ENCODE results near the gene ASPN.

DNA sequence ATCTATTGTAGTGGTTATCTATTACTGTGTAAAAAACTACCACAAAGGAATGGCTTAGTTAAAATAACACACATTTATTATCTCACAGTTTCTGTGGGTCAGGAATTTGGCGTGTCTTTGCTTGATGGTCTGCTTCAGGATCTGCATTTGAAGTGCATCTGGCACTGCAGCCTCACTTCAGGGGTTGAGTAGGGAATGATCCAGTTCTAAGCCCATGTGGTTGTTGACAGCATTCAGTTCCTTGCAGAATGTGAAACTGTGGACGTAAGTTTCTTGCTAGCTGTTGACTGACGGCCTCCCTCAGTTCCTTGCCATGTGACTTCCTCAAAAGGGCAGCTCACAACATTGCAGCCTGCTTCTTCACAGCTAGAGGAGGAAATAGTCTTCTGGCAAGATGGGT, 75.8 kb downstream of the ASPN start:
- TF ChIP-seq, protein P1, sequence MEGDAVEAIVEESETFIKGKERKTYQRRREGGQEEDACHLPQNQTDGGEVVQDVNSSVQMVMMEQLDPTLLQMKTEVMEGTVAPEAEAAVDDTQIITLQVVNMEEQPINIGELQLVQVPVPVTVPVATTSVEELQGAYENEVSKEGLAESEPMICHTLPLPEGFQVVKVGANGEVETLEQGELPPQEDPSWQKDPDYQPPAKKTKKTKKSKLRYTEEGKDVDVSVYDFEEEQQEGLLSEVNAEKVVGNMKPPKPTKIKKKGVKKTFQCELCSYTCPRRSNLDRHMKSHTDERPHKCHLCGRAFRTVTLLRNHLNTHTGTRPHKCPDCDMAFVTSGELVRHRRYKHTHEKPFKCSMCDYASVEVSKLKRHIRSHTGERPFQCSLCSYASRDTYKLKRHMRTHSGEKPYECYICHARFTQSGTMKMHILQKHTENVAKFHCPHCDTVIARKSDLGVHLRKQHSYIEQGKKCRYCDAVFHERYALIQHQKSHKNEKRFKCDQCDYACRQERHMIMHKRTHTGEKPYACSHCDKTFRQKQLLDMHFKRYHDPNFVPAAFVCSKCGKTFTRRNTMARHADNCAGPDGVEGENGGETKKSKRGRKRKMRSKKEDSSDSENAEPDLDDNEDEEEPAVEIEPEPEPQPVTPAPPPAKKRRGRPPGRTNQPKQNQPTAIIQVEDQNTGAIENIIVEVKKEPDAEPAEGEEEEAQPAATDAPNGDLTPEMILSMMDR (conservative IDR thresholded peaks at IDR 0.05; ENCODE audit: low read length) = no peak
- no peak for TF ChIP-seq EZH2phosphoT487 (IDR thresholded peaks at IDR 0.05; ENCODE audit: borderline replicate concordance)

Data from Loucy (cell line).